Activated CD8-positive, alpha-beta memory T cell treated with anti-CD3 and anti-CD28 coated beads for 48 hours (primary cell): ENCODE results near the gene ZPLD1.

Experiments used
- DNase-seq, 3 experiments: peaks; one replicate each; pipeline ENCODE4 v3.0.0-alpha.2; 2020; ENCODE audit warnings: low read depth in 2 of 3, low spot score in 2 of 3

The ZPLD1 gene

GRCh38 chr3:102466001-102466400 lies 31.2 kb downstream of the ZPLD1 start:
- DNase-seq: no peak

- no peak for DNase-seq
These were observed 35.3 kb downstream of the ZPLD1 start for GRCh38 chr3:102470066-102470465.

DNA sequence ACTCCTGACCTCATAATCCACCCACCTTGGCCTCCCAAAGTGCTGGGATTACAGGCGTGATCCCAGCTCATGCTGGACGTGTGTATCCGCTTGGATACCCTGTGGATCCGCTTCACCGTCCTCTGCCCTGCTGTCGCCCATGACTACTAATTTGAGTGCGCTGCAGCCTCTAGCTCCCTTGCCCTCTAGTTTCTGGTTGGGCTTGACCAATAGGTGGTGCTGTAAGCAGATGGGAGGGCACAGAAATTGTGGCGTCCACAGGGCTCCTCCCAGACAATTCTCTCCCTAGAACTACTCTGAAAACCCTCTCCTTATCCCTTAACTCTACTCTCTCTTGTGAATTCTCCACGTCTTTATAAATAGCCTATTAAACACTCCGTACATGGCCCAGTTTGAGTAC lies 36.2 kb downstream of the ZPLD1 start:
- DNase-seq: no peak

GRCh38 chr3:102471491-102471890 lies 36.7 kb downstream of the ZPLD1 start:
- DNase-seq: no peak

DNA sequence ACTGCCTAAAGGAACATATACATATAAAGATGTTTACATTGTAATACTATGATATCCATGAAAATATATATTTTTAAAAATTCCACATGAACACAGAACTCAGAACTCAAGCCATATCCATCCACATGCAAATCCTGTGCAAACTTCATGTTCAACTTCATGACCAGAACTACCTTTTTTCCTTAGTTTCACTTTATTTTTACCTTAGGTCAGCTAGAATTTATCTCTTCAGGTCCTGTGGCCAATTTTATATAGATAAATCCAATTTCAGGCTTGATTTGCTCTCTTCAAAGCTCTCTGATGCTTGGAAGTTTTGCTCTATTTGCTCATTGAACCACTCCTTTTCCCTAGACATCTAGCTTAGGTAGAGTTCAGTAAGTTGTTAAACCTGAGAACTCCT lies 38.8 kb downstream of the ZPLD1 start:
- no peak for DNase-seq

DNA sequence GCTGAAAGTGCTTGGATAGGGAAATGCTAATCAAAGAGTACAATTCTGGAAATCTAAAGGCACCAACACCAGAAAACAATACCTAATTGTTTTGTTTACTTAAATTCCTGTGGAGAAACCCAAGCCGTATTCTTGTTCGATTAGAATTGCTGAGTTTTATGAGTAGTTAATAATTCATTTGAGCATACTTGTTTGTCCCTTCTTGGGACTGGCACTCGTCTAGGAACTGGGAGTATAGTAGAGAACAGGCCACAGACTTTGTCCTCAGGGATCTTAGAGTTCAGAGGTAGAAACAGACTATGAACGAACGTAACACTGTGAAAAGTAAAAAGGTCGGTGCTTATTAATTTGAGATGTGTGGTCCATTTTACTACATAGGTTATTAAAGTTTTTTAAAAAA lies 39.4 kb downstream of the ZPLD1 start:
- no peak for DNase-seq

DNA sequence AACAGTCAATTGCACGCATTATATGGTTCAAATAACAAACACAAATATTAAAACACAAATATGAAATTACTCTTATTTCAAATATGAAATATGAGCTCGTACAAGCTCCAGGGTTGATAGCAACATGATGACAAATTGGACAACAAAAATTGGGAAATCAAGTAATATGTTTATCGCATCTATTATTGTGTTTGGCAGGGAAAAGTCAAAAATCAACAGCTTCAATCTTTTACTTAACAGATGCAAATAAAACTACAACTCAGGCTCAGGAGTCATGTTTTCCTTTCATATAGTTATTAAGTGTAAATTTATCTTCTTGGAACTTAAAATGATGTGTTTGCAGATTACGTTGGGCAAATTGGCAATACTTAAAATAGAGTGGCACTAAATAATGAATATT lies 41.4 kb downstream of the ZPLD1 start:
- DNase-seq: no peak

DNA sequence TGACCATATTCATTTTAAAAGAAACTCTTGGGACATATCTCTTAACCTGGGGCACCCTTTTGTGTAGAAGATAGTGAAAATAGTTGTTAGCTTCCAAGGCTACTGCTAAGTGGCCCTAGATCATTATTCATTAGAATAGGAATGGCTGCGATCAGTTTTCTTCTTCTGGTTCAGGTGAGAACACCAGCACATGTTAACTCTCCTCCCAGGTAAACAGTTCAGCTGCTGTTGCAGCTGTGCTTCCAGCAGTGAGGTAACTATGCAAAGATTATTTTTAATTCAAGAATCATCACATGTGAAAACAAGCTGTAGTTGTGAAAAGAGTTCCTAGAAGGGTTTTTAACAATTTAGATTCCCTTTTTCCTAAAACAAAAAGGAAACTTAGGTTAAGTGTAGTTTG lies 43.3 kb downstream of the ZPLD1 start:
- no peak for DNase-seq

- DNase-seq: no peak
These were observed 45.3 kb downstream of the ZPLD1 start for GRCh38 chr3:102480139-102480538.

- no peak for DNase-seq
These were observed 46.2 kb downstream of the ZPLD1 start for GRCh38 chr3:102481050-102481449.

- DNase-seq: no peak
These were observed 48.7 kb downstream of the ZPLD1 start for GRCh38 chr3:102483556-102483955.

- no peak for DNase-seq
These were observed 49.5 kb downstream of the ZPLD1 start for GRCh38 chr3:102484363-102484762.

DNA sequence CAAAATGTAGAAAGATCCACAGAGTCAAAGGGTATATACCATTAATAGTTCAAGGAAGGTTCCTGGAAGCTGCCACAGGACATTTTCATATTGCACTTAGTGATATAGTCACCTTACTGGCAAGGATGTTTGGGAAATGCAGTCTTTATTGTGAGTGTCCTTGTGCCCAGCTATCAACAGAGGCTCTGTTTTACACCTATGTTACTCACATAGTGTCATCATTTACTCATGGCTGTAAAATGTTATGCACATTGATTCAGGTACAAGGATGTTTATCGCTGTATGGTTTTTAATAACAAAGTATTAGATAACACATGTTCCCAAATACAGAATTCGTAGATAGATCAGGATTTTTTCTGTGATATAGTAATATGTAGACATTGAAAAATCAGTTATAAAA lies 50.9 kb downstream of the ZPLD1 start:
- no peak for DNase-seq

DNA sequence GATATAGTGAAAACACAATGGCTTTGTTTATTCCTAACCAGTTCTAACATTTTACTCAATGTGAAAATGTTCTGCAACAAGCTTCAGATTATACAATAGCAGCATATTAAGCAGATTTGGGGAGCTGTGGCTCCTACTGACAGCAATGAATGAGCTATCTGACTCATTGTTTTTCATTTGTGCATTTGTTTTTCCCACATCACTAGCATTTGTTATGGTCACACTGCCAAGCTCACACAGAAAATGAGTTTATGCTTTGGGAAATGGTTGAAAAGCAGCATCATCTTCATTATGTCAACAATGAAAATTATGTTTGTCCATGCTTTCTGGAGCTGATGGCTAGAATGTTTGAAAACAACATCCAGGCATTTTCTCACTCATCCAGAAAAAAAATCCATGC lies 53.5 kb downstream of the ZPLD1 start:
- no peak for DNase-seq

DNA sequence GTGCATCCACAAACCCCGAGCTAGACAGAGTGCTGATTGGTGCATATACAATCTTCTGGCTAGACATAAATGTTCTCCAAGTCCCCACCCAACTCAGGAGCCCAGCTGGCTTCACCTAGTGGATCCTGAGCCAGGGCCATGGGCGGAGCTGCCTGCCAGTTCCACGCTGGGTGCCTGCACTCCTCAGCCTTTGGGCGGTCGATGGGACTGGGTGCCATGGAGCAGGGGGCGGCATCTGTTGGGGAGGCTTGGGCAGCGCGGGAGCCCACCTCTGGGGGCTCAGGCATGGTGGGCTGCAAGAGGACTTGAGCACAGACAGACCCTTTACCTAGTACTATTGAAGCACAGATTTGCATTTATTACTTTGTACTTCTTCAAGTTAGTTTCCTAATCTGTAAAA lies 57.5 kb downstream of the ZPLD1 start:
- no peak for DNase-seq

DNA sequence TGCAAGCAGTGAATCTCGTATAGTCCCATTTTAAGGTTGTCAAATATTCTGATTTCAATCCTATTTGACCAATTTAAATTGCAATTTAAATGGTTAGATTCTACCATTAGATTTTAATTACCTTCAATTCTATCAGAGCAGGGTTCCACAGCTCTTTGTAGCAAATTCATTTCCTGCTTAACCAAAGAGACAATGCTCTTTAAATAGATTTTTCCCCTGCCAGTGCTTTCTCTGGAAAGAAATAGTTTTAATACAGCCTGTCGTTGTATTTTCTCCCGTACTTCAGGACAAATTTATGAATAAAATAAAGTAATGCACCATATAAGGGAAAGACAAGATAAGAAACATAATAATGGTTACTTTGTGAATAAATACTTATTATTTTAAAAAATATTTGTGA lies 62.8 kb downstream of the ZPLD1 start:
- no peak for DNase-seq

- no peak for DNase-seq
These were observed 70.7 kb downstream of the ZPLD1 start for GRCh38 chr3:102505542-102505941.

- no peak for DNase-seq
These were observed 75.8 kb downstream of the ZPLD1 start for GRCh38 chr3:102510663-102511062.

DNA sequence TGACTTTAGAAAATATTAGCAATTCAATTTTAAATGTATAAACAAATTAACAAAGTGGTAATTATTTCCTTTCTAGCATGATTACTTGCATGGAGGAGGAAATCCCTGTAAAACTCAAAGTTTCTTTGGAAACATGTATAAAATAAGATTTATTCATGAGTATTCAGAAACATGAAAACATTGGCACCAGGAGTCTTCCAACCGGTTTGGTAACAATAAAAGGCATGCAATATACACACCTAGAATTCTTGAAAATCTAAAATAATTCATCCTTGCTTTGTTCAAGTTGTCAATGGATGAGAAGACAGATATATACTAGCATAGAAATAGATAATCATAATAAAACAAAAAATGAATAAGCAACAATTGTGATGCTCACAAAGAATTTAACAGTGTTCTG lies 76.4 kb downstream of the ZPLD1 start:
- DNase-seq: no peak

DNA sequence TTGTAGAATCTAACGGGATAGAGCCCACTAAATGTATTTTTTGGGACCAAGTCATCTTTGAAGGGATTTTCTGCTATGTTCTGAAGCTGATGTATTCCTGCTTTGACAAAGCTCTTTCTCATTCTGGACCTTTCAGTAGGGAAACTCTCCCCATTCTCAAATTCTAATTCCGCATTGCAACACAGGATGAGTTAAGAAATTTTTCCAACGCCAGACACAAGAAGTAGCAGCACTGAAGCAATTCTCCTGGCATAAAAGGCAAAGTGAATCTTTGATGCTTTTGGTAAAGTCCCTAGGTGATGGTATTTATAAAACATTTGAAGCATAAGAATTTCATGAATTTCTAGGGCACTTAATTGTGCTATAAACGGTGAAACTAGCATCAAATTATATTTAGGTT lies 76.8 kb downstream of the ZPLD1 start:
- DNase-seq: no peak

DNA sequence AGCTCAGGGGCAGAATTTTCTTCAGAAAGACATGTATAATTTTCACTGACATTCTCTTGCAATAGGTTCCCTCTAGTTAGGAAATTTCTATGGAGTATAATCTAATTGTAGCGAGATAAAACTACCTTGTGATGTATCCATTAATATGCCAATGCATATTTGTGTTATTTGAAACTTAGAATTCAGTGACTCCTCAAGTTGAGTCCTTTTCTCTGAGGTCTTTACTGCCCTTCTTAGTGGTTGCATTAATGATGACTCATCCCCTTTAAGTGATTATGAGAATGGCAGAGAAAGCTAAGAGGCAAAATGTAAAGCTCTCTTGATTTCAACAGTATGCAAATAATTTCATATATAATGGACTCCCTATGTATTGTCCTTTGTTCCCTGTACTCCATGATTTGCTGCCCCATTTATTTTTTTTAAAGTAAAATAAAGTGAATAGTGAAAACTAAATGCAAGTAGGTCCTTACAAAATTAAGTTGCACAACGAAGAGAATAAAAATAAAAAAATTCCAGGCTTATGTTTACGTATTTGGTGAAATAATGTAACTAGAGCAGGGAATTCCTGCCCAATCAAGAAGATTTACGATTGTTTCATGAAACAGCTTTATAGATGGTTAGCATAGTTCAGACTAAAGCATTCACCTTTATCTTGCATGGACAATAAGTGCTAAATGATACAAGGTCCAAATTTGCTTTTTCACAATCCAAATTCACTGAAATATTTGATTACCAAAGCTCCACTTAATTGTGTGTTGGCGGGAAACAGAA lies 78.1 kb downstream of the ZPLD1 start:
- DNase-seq: no peak

DNA sequence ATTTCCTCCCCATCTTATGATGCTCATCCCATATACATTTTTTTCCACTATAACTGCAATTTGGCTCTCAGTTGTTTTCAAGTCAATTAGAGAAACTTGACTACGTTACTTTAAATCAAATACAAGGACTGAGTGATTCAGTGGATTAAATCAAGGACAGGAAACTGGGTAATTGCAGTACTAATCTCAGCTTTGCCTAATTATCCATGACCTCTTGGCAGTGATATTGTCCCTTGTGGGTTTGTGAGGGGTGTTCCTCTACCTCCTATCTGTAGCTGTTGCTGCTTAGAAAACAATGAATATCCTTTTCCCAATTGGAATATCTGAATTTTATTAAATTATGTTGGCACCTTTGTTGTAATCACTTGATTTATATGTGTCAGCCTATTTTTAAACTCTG lies 79.4 kb downstream of the ZPLD1 start:
- no peak for DNase-seq

GRCh38 chr3:102521246-102521645 lies 86.4 kb downstream of the ZPLD1 start:
- DNase-seq: no peak

- no peak for DNase-seq
These were observed 90.8 kb downstream of the ZPLD1 start for GRCh38 chr3:102525624-102526023.
